Psoas muscle (tissue), 8 donors: ENCODE measurements around the gene NMNAT3. TPM values are rescaled to one million over a fixed set of nuclear protein-coding genes. Genes with fewer than 3 reads are reported as not detected.
A peak's percentile ranks its signal among the peaks of the same experiment; 100 is the strongest.

Experiments
- ATAC-seq, 4 donors: fragments of 200-7000 bp; cut with Tn5 transposase; one replicate each; pipeline ENCODE4 v1.9.1; 2020; ENCODE audit warnings: moderate library complexity in 3 of 4, mild to moderate bottlenecking in 2 of 4
- DNase-seq, 2 donors: peaks; one replicate each; pipeline ENCODE4 v3.0.0-alpha.2; 2020
- H3K27ac ChIP-seq: fragments of 200-600 bp; one replicate; pipeline ENCODE4 v1.8.0; 2022
- H3K27me3 ChIP-seq, 3 donors: fragments of 200-600 bp in 1 of 3; one replicate each; pipeline versions ENCODE4 v1.6.1 to v1.8.0; 2013 to 2022; ENCODE audit warnings: low read length in 2 of 3, mild to moderate bottlenecking in 2 of 3, moderate library complexity in 1 of 3; ENCODE audit not compliant: insufficient read depth in 3 of 3
- H3K36me3 ChIP-seq, 2 donors: fragments of 200-600 bp in 1 of 2; one replicate each; pipeline versions ENCODE4 v1.6.1 to v1.8.0; 2013 to 2022; ENCODE audit warnings: low read depth in 1 of 2, mild to moderate bottlenecking in 1 of 2, moderate library complexity in 1 of 2; ENCODE audit not compliant: insufficient read depth in 1 of 2
- H3K4me1 ChIP-seq: fragments of 200-600 bp; one replicate; pipeline ENCODE4 v1.8.0; 2022
- H3K4me3 ChIP-seq: fragments of 200-600 bp; one replicate; pipeline ENCODE4 v1.8.0; 2022; ENCODE audit warnings: mild to moderate bottlenecking
- H3K9me3 ChIP-seq: fragments of 200-600 bp; one replicate; pipeline ENCODE4 v1.8.0; 2022
- WGBS, 3 donors: extraction: QIAGEN DNeasy Blood & Tissue Kit; methylation state at CpG; one replicate each; pipeline versions ENCODE4 v1.1.6 to v1.1.7; 2013; 5-methylcytosine and 5-hydroxymethylcytosine counted together
- intact Hi-C, 2 donors: fragments of 100-400 bp; cut with DNase I; formaldehyde crosslinking; loops; one replicate each; pipeline versions ENCODE4 v1.11.0 to v1.14.2; 2022
- polyA plus RNA-seq, 3 donors: library from polyadenylated mRNA; stranded (reverse); fragments of 200-250 nt; gene quantifications; one replicate each; pipeline ENCODE4 v1.2.3, GENCODE V29; 2013
- total RNA-seq, 4 donors: library from RNA; stranded (reverse); fragmentation: NEBNext Ultra II Directional in 2 of 4; extraction: Animal tissue kit (Norgen Biotek cat#: 25700) in 2 of 4; gene quantifications; one replicate each; pipeline versions ENCODE4 v1.2.1 to v1.2.4, GENCODE V29; 2021 to 2023
- TF ChIP-seq, protein P1 (sequence below): fragments of 200-600 bp; IDR thresholded peaks from one replicate; pipeline ENCODE4 v1.8.0; 2022; ENCODE audit warnings: antibody characterized with exemption
- donor health status: healthy with polysubstance abuse.
- donor health status: DM: no; HTN: no; CAD: no; lungs with moderate emphysema.
- donor health status: Bipolar disorder and iron deficiency.
- donor health status: healthy.
- donor health status: DM: yes; HTN: yes; CAD: no.
- donor health status: DM: no; HTN: no; CAD: no.
- donor health status: DM: no; HTN: no; CAD: no.
- donor health status: DM: yes; HTN: yes; CAD: no.

The NMNAT3 gene
- total and polyA plus RNA-seq, 7 donors = 6.0 to 14.2 (median 8.9) TPM

DNA sequence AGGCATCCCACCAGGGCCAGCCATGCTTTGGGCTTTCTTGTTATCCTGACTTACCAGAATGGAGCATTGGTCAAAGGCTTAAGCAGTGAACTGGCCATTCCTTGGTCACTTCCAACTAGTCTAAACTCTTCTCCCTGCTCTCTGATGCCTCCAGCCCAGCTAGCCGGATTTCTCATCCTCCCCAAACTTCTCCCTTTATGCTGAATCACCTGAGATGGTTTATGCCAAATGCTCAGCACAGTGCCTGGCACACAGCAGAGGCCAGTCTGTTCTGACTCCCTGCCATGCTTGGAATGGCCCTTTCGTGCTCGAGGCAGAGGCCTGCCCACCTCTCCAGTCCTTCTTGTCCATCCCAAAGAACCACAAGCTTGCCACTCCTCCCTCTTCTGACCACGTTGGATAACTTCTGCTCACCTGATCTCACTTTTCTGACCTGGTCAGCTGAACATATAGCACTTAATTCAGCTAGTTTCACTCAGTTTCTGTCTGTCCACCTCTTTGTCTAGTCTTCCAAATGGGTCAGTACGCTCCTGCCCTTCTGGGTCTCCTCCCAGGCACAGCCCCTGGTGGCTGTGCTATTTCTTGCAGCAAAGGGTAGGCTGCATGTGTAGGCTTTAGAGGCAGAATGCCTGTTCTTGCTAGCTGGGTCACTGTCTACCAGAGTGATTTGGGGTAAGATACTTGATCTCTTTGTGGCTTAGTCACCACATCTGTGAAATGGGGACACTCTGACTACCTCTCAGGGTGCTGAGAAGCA is 136.1 kb downstream of the NMNAT3 start:
- 85 to 95% (median 90%) methylated on average over 5 of the region's 5 CpGs for WGBS, 3 donors
- Histone ChIP-seq H3K36me3 (no peaks in the 10 kb centered on the region), H3K27ac (no peak overlapping the region), H3K4me1 (peaks cover 16% of the 10 kb centered on the region), H3K27me3 (no peaks in the 10 kb centered on the region), H3K9me3 (no peaks in the 10 kb centered on the region), H3K4me3 (no peak overlapping the region)
- intact Hi-C loops = no loop called here
- ATAC-seq (no peak), DNase-seq (no peak)
- TF ChIP-seq, protein P1, sequence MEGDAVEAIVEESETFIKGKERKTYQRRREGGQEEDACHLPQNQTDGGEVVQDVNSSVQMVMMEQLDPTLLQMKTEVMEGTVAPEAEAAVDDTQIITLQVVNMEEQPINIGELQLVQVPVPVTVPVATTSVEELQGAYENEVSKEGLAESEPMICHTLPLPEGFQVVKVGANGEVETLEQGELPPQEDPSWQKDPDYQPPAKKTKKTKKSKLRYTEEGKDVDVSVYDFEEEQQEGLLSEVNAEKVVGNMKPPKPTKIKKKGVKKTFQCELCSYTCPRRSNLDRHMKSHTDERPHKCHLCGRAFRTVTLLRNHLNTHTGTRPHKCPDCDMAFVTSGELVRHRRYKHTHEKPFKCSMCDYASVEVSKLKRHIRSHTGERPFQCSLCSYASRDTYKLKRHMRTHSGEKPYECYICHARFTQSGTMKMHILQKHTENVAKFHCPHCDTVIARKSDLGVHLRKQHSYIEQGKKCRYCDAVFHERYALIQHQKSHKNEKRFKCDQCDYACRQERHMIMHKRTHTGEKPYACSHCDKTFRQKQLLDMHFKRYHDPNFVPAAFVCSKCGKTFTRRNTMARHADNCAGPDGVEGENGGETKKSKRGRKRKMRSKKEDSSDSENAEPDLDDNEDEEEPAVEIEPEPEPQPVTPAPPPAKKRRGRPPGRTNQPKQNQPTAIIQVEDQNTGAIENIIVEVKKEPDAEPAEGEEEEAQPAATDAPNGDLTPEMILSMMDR = no peak

DNA sequence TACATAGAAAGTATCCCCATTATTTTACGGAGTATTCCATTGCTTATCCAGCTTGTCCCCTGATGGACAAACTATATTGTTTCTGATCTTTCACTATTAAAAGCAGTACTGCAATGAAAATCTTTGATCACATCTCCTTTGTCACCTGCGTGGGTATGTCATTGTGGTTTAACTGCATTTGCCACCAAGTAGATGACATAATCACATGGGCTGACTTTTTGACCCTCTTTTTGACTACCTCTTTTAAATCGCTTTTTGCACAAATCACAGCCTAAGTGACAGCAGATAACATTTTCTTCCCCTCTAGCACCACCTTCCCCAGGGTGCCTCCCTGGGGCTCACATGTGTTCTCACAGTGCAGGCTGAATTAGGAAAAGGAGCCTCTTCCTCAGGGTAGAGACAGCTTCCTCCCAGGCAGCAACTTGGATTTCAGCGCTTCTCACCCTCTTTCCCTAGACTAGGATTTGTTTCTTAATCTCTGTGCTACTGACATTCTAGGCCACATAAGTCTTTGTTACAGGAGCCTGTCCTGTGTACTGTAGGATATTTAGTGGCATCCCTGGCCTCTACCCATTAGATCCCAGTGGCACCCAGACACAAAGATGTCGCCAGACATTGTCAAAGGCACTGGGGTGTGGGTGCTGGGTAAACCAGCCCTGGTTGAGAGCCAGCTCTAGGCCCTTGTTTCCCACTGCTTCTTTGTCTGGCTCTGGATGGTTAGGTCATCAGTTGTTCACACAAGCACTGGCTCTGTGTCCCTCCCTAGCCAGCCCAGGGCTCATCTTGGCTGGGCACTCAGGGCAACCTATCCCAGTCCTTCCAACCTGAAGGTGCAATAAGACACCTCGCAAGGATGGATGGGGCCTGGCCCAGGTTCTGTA is 136.9 kb downstream of the NMNAT3 start:
- 77 to 86% (median 85%) methylated on average over 6 of the region's 6 CpGs for WGBS, 3 donors
- TF ChIP-seq, protein P1 = no peak
- Histone ChIP-seq H3K4me1 (peaks cover 16% of the 10 kb centered on the region), H3K27me3 (no peaks in the 10 kb centered on the region), H3K36me3 (no peaks in the 10 kb centered on the region), H3K9me3 (no peaks in the 10 kb centered on the region), H3K27ac (no peak overlapping the region), H3K4me3 (peak overlapping the region; percentile 69)
- no peak for ATAC-seq
- DNase-seq = no peak
- intact Hi-C loops = no loop called here

DNA sequence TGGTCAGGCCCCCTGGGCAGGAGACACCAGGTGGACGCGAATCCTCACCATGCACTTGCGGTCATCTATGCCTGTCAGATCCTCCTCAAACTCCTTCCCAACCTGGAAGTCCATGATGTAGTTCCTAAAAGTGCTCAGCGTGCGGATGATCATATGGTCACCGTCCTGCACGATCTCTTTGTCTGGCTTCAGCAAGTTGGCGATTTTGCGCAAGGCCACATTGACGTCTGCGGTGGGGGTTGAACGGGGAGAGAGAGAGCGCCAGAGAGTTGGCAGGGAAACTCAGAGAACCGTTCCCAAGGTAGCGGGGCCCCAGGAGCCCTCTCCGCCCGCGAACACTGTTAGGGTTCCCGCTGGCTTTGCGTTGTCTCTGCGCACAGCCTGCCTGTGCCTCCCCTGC is 139.0 kb downstream of the NMNAT3 start:
- Histone ChIP-seq H3K27me3 (no peaks in the 10 kb centered on the region), H3K4me1 (peaks cover 27% of the 10 kb centered on the region), H3K36me3 (no peaks in the 10 kb centered on the region), H3K9me3 (no peaks in the 10 kb centered on the region), H3K4me3 (peak overlapping the region; percentile 69), H3K27ac (no peak overlapping the region)
- ATAC-seq (peak in 3 of 4 donors; percentile 27 to 51 (median 48)), DNase-seq (peak; percentile 37 to 69)
- TF ChIP-seq, protein P1 = no peak
- WGBS, 3 donors = 38 to 50% (median 48%) methylated on average over 21 of the region's 21 CpGs
- intact Hi-C loops = no loop called here

DNA sequence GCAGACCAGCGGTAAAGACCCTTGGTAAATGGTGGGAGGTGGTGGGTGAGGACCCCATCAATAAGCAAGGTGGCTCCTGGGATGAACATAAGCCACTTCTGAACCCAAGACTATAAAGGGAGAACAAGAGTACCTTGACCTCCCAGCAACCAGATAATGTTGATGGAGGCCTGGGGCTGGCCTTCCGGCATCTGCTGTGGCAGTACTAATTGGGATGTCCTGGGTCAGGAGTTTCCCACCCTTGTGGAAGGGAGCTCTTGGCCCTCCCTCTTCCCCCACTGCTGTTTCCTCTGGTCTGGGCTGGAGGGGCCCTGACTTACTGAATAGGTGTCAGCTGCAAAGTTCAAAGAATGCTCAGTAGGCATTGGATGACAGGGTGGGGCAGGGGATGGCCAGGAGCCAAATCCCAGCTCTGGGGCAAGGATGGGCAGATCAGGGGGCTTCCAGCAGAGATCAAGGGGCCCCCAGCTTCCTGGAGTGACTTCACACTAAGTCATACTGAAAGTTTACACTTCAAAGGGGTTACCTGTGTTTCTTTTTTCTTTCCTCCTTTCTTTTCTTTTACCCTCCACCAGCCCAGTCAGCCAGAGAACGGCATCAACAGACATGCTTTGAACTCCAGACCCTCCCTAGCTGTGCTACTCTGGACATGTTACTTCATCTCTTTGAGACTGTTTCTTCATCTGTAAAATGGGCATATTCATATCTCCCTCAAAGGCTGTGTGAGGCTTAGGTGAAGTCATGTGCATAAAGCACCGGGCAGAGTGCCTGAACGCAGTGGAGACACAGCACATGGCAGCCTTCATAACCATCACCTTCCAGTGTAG is 139.8 kb downstream of the NMNAT3 start:
- ATAC-seq = no peak
- WGBS, 3 donors = 83 to 92% (median 86%) methylated on average over 5 of the region's 5 CpGs
- Histone ChIP-seq H3K27ac (no peak overlapping the region), H3K4me3 (peak overlapping the region; percentile 69), H3K4me1 (peaks cover 27% of the 10 kb centered on the region), H3K27me3 (no peaks in the 10 kb centered on the region), H3K36me3 (no peaks in the 10 kb centered on the region), H3K9me3 (no peaks in the 10 kb centered on the region)
- DNase-seq = no peak
- TF ChIP-seq, protein P1 = no peak
- intact Hi-C loops = no loop called here
